Measurements from ENCODE around the gene TMC3. TPM values are rescaled to one million over a fixed set of nuclear protein-coding genes. Genes with fewer than 3 reads are reported as not detected.
"Not testable (repeated sequence)": the region's sequence is repeated elsewhere in the genome, so short reads cannot be mapped to it uniquely, and the experiment has no call there.

Gene TMC3
- total and polyA plus RNA-seq, 4 donors = 0.02 to 0.13 TPM; not detected in 2

DNA sequence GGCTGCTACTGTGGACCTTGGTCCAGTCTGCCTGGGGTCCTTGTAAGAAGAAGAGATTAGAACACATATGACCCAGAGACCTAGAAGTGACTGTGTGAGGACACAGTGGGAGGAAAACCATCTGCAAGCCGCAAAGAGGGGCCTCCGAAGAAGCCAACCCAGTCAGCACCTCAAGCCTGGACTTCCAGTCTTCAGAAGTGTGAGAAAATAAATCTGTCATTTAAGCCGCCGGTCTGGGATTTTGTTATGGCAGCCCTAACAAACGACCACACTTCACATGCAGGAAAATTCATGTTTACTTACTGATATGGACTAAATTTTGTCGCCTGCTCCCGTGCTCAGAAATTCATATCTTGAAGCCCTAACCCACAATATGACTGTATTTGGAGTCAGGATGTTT lies 44.4 kb upstream of the TMC3 start:
- H3K9me3 ChIP-seq (ENCODE audit: control insufficient read depth in 4 of 4, low read length in 3 of 4) = no peaks in the 10 kb centered on the region
- no peak for DNase-seq (ENCODE audit: low spot score)
- no peak for TF ChIP-seq SP1 (IDR thresholded peaks at IDR 0.05)
- no peak for TF ChIP-seq RXRA (IDR thresholded peaks at IDR 0.05)
- TF ChIP-seq, protein P1, sequence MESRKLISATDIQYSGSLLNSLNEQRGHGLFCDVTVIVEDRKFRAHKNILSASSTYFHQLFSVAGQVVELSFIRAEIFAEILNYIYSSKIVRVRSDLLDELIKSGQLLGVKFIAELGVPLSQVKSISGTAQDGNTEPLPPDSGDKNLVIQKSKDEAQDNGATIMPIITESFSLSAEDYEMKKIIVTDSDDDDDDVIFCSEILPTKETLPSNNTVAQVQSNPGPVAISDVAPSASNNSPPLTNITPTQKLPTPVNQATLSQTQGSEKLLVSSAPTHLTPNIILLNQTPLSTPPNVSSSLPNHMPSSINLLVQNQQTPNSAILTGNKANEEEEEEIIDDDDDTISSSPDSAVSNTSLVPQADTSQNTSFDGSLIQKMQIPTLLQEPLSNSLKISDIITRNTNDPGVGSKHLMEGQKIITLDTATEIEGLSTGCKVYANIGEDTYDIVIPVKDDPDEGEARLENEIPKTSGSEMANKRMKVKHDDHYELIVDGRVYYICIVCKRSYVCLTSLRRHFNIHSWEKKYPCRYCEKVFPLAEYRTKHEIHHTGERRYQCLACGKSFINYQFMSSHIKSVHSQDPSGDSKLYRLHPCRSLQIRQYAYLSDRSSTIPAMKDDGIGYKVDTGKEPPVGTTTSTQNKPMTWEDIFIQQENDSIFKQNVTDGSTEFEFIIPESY (IDR thresholded peaks at IDR 0.05) = no peak
- TF ChIP-seq FOXA1 (IDR thresholded peaks at IDR 0.05) = no peak
- TF ChIP-seq, protein P2, sequence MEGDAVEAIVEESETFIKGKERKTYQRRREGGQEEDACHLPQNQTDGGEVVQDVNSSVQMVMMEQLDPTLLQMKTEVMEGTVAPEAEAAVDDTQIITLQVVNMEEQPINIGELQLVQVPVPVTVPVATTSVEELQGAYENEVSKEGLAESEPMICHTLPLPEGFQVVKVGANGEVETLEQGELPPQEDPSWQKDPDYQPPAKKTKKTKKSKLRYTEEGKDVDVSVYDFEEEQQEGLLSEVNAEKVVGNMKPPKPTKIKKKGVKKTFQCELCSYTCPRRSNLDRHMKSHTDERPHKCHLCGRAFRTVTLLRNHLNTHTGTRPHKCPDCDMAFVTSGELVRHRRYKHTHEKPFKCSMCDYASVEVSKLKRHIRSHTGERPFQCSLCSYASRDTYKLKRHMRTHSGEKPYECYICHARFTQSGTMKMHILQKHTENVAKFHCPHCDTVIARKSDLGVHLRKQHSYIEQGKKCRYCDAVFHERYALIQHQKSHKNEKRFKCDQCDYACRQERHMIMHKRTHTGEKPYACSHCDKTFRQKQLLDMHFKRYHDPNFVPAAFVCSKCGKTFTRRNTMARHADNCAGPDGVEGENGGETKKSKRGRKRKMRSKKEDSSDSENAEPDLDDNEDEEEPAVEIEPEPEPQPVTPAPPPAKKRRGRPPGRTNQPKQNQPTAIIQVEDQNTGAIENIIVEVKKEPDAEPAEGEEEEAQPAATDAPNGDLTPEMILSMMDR (IDR thresholded peaks at IDR 0.05; ENCODE audit: low read depth, low read length, missing input control) = no peak
- TF ChIP-seq YY1 (IDR thresholded peaks at IDR 0.05) = no peak
- TF ChIP-seq EGR1 (IDR thresholded peaks at IDR 0.05; ENCODE audit: low read depth in 2 of 2) = no peak
- TF ChIP-seq, protein P3, sequence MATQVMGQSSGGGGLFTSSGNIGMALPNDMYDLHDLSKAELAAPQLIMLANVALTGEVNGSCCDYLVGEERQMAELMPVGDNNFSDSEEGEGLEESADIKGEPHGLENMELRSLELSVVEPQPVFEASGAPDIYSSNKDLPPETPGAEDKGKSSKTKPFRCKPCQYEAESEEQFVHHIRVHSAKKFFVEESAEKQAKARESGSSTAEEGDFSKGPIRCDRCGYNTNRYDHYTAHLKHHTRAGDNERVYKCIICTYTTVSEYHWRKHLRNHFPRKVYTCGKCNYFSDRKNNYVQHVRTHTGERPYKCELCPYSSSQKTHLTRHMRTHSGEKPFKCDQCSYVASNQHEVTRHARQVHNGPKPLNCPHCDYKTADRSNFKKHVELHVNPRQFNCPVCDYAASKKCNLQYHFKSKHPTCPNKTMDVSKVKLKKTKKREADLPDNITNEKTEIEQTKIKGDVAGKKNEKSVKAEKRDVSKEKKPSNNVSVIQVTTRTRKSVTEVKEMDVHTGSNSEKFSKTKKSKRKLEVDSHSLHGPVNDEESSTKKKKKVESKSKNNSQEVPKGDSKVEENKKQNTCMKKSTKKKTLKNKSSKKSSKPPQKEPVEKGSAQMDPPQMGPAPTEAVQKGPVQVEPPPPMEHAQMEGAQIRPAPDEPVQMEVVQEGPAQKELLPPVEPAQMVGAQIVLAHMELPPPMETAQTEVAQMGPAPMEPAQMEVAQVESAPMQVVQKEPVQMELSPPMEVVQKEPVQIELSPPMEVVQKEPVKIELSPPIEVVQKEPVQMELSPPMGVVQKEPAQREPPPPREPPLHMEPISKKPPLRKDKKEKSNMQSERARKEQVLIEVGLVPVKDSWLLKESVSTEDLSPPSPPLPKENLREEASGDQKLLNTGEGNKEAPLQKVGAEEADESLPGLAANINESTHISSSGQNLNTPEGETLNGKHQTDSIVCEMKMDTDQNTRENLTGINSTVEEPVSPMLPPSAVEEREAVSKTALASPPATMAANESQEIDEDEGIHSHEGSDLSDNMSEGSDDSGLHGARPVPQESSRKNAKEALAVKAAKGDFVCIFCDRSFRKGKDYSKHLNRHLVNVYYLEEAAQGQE (IDR thresholded peaks at IDR 0.05) = peak; percentile 83
- TF ChIP-seq TAF1 (conservative IDR thresholded peaks at IDR 0.05) = no peak
- no peaks in the 10 kb centered on the region for H3K4me1 ChIP-seq (ENCODE audit: control insufficient read depth in 4 of 4, insufficient read depth in 4 of 4, low read length in 3 of 4)
- H3K9ac ChIP-seq (ENCODE audit: low read depth in 1 of 2, low read length in 2 of 2) = no peak overlapping the region
- H3K36me3 ChIP-seq (ENCODE audit: control insufficient read depth in 4 of 4, insufficient read depth in 3 of 4, low read depth in 1 of 4, low read length in 3 of 4) = no peaks in the 10 kb centered on the region
- 73% methylated on average over 7 of the region's 7 CpGs for WGBS
- H3K4me3 ChIP-seq (ENCODE audit: low read depth in 1 of 3, low read length in 3 of 3) = no peak overlapping the region
- H3K27ac ChIP-seq (ENCODE audit: low read depth in 1 of 2, low read length in 2 of 2) = no peak overlapping the region
- H3K27me3 ChIP-seq (ENCODE audit: control insufficient read depth in 4 of 4, insufficient read depth in 4 of 4, low read length in 3 of 4) = no peaks in the 10 kb centered on the region

DNA sequence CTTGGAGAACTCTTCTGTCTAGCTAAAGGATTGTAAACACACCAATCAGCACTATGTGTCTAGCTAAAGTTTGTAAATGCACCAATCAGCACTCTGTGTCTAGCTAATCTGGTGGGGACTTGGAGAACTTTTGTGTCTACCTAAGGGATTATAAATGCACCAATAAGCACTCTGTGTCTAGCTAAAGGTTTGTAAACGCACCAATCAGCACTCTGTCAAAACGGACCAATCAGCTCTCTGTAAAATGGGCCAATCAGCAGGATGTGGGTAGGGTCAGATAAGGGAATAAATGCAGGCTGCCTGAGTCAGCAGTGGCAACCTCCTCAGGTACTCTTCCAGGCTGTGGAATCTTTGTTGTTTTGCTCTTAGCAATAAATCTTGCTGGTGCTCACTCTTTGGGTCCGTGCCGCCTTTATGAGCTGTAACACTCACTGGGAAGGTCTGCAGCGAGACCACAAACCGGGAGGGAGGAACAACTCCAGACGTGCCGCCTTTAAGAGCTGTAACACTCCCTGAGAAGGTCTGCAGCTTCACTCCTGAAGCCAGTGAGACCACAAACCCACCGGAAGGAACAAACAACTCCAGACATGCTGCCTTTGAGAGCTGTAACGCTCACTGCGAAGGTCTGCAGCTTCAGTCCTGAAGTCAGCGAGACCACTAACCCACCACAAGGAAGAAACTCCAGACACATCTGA lies 40.4 kb upstream of the TMC3 start:
- H3K27ac ChIP-seq (ENCODE audit: low read depth in 1 of 2, low read length in 2 of 2); H3K36me3 ChIP-seq (ENCODE audit: control insufficient read depth in 4 of 4, insufficient read depth in 3 of 4, low read depth in 1 of 4, low read length in 3 of 4); H3K4me1 ChIP-seq (ENCODE audit: control insufficient read depth in 4 of 4, insufficient read depth in 4 of 4, low read length in 3 of 4); H3K4me3 ChIP-seq (ENCODE audit: low read depth in 1 of 3, low read length in 3 of 3); DNase-seq (ENCODE audit: low spot score); H3K9ac ChIP-seq (ENCODE audit: low read depth in 1 of 2, low read length in 2 of 2); H3K27me3 ChIP-seq (ENCODE audit: control insufficient read depth in 4 of 4, insufficient read depth in 4 of 4, low read length in 3 of 4); H3K9me3 ChIP-seq (ENCODE audit: control insufficient read depth in 4 of 4, low read length in 3 of 4): not testable (repeated sequence)
- WGBS = 82% methylated on average over 12 of the region's 12 CpGs

DNA sequence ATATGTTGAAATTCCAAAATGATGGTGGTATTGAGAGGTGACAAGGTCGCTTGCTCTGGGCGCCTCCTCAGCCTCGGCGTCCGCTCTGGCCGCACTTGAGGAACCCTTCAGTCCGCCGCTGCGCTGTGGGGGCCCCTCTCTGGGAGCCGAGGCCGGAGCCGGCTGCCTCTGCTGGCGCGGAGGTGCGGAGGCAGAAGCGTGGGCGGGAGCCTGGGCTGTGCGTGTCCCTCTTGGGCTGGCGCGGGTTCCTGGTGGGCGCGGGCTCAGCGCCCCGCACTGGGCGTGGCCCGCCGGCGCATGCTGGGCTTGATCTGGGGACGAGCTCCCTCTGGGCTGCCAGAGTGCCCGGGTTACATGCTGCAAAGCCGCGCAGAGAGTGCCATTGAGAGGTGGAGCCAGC lies 39.8 kb upstream of the TMC3 start:
- Histone ChIP-seq H3K4me1 (ENCODE audit: control insufficient read depth in 4 of 4, insufficient read depth in 4 of 4, low read length in 3 of 4) (no peaks in the 10 kb centered on the region), H3K36me3 (ENCODE audit: control insufficient read depth in 4 of 4, insufficient read depth in 3 of 4, low read depth in 1 of 4, low read length in 3 of 4) (no peaks in the 10 kb centered on the region), H3K4me3 (ENCODE audit: low read depth in 1 of 3, low read length in 3 of 3) (no peak overlapping the region), H3K9me3 (ENCODE audit: control insufficient read depth in 4 of 4, low read length in 3 of 4) (no peaks in the 10 kb centered on the region), H3K27ac (ENCODE audit: low read depth in 1 of 2, low read length in 2 of 2) (no peak overlapping the region), H3K27me3 (ENCODE audit: control insufficient read depth in 4 of 4, insufficient read depth in 4 of 4, low read length in 3 of 4) (no peaks in the 10 kb centered on the region), H3K9ac (ENCODE audit: low read depth in 1 of 2, low read length in 2 of 2) (no peak overlapping the region)
- no peak for DNase-seq (ENCODE audit: low spot score)
- 95% methylated on average over 32 of the region's 32 CpGs for WGBS
- TF ChIP-seq, protein P4, sequence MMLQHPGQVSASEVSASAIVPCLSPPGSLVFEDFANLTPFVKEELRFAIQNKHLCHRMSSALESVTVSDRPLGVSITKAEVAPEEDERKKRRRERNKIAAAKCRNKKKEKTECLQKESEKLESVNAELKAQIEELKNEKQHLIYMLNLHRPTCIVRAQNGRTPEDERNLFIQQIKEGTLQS (IDR thresholded peaks at IDR 0.05) = no peak
- TF ChIP-seq FOXA1 (IDR thresholded peaks at IDR 0.05) = no peak
- TF ChIP-seq HNF4A (conservative IDR thresholded peaks at IDR 0.05) = no peak
- TF ChIP-seq, protein P1 (IDR thresholded peaks at IDR 0.05) = no peak
- TF ChIP-seq, protein P5, sequence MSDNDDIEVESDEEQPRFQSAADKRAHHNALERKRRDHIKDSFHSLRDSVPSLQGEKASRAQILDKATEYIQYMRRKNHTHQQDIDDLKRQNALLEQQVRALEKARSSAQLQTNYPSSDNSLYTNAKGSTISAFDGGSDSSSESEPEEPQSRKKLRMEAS (IDR thresholded peaks at IDR 0.05) = no peak
- TF ChIP-seq, protein P2 (IDR thresholded peaks at IDR 0.05; ENCODE audit: low read depth, low read length, missing input control) = no peak
- TF ChIP-seq JUND (IDR thresholded peaks at IDR 0.05) = no peak
- TF ChIP-seq TAF1 (conservative IDR thresholded peaks at IDR 0.05) = no peak
- no peak for TF ChIP-seq RAD21 (IDR thresholded peaks at IDR 0.05)
- TF ChIP-seq HNF4G (IDR thresholded peaks at IDR 0.05) = no peak
